HG02938 (cell line): ENCODE results near the gene CPPED1.
A peak's percentile ranks its signal among the peaks of the same experiment; 100 is the strongest.
"Not testable (repeated sequence)": the region's sequence is repeated elsewhere in the genome, so short reads cannot be mapped to it uniquely, and the experiment has no call there.

Source experiments
- ATAC-seq: cut with Tn5 transposase; IDR thresholded peaks from one replicate; pipeline ENCODE4 v1.9.1; 2021; ENCODE audit warnings: mild to moderate bottlenecking, moderate library complexity; ENCODE audit not compliant: unreplicated experiment

The CPPED1 gene, protein sequence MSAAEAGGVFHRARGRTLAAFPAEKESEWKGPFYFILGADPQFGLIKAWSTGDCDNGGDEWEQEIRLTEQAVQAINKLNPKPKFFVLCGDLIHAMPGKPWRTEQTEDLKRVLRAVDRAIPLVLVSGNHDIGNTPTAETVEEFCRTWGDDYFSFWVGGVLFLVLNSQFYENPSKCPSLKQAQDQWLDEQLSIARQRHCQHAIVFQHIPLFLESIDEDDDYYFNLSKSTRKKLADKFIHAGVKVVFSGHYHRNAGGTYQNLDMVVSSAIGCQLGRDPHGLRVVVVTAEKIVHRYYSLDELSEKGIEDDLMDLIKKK

DNA sequence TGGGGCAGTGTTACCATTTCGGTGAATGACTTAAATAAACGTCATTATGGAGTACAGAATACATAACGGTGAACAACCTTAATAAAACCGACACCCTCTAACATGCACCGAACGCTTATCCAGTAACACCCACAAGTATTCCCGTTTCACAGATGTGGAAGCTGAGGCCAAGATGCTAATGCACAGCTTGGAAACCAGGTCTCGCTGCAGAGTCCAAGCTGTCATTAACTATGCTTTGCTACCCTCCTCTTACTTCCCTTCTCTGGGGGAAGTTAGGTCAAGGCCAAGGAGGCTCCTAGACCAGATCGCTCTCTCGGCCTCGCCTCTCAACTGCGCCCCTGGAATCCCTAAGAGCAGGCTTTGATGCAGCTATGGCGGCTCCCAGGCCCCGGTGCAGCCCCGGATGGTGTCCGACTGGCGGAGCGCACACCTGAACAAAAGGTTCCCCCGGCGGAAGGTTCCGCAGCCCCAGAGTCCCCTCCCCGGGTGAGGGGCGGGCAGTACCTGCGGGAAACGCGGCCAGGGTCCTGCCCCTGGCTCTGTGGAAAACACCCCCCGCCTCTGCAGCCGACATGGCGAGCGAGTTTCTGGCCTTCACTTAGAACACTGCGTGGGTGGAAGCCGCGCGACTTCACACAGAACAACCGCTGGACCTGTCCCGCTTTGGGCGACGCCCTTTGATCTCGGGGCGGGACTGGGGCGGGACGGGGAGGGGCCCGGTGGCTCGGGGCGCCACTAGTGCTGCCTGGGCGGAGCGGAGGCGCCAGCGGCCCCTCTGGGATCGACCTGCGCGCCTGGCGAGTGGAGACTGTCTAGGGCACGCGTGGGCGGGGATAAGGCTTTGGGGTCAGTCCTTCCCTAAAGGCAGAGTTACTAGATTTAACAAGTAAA, at the start of gene CPPED1:
CPPED1 (minus strand) TSS at position 685 of the 891 bp plus-strand sequence; CDS start at position 574, 111 bp downstream.
- peak; percentile 84 for ATAC-seq

DNA sequence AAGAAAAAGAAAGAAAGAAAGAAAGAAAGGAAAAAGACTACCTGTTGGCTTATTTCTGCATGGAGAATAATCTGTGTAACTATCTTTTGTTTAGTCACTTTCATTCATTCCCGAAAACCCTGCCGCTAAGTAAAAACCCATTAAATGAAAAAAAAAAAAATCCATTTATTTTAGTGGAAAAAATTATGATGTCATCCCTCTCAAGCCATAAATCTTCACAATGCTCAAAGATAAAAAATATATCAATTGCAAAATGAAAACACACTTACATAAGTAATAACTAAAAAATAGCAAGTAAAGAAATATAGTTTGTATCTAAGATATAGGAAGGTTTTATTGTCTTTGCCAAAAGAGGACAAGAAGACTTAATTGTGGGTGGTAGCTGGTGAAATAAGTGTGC, 46.5 kb upstream of the CPPED1 start:
- ATAC-seq = no peak

DNA sequence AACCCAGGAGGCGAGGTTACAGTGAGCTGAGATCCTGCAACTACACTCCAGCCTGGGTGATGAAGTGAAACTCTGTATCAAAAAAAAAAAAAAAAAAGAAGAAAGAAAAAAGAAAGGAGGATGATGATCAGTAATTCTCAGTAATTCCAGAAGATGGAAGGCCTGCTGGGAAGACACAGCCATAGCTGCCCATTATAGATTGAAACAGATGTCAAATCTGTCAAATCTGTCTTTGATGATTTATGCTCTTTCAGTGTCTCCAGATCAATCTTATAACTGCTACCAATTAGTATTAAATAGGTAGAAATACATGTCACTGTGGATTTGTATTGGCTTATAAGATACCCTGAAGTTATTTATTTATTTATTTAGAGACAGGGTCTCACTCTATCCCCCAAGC, 42.9 kb upstream of the CPPED1 start:
- ATAC-seq = no peak

DNA sequence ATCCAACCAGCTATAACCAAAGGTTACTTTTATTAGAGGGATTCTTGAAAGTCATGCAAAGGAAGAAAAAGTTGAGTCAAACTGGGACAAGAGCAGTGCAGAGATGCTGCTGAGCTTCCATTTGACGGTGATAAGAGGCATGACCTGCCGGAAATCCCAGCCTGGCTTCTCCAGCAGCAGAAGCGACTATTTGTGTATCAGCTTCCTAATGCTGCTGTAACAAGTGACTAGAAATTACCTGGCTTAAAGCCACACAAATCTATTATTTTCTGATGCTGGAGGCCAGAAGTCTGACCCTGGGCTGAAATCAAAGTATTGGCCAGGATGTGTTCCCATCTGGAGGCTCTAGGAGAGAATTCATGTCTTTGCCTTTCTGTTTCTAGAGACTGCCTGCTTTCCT, 41.6 kb upstream of the CPPED1 start:
- no peak for ATAC-seq

DNA sequence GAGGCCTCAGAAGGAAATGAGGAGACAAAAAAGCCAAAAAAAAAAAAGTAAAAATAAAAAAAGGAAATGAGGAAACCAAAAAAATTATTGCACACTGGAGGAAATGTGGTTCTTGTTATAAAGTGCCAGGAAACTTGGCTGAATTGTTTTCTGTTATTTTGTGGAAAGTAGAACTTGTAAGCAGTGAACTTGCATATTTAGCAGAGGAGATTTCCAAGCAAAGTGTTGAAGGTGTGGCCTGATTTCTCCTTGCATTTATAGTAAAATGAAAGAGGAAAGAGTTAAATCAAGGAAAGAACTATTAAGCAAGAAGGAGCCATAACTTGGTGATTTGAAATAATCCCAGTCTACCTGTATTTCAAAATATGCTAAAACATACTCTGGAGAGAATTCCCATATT, 34.1 kb upstream of the CPPED1 start:
- ATAC-seq = no peak

DNA sequence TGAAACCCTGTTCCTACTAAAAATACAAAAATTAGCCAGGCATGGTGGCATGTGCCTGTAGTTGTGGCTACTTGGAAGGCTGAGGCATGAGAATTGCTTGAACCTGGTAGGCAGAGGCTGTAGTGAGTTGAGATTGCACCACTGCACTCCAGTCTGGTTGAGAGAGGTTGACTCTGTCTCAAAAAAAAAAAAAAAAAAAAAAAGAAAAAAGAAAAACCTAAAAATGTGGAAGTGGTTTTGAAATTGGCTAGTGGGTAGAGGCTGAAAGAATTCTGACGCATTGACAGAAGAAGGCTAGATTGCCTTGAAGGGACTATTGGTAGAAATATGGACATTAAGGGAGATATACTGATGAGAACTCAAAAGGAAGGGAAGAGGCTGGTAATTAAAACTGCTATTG, 33.6 kb upstream of the CPPED1 start:
- ATAC-seq = no peak

DNA sequence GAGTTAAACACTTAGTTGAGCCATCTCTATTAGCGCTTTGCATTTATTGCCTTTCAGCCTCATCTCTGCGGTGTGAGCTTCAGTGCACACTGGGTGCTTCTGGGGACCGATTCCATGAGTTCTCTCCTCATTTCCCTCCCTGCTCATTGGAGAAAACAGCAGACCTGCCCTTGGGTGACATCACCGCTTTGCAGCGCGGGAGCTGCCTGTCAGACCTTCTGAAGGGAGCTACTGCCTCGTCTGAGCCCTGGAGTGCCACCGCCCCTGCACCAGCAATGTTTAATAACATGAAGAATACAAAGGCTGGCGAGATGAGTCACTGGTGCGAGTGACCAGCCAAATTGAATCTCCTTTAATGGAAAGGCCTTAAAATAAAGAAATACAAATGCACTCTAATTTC, 30.2 kb upstream of the CPPED1 start:
- no peak for ATAC-seq

DNA sequence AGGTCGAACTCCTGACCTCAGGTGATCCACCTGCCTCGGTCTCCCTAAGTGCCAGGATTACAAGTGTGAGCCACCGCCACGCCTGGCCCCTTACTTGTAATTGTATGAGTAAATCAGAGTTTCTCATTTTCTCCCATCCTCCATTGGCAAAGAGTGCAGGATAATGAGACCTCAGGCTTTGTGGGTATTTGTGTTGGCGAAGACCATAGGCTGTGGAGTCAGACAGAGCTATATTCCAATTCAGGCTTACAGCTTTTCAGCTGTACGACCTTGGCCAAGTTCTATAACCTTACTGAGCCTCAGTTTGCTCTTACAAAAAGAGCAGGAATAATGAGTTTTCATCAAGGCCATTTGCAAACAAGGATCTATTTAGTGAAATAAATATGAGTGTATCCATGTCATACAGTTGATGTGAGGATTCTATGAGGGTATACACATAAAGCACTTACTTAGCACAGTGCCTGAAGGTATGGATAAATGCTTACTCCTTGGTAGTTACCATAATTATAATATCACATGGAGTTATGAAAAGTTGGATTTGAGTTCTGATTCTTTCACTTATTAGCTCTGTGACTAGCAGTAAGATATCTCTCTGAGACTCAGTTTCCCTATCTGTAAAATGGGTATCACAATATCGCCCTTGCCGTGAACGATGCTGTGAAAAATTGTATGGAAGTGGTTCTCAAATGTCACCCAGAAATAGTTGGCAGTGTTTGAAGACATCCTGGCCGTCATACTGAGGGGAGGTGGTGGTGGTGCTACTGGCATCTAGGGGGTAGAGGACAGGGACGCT, 25.6 kb upstream of the CPPED1 start:
- ATAC-seq = no peak

DNA sequence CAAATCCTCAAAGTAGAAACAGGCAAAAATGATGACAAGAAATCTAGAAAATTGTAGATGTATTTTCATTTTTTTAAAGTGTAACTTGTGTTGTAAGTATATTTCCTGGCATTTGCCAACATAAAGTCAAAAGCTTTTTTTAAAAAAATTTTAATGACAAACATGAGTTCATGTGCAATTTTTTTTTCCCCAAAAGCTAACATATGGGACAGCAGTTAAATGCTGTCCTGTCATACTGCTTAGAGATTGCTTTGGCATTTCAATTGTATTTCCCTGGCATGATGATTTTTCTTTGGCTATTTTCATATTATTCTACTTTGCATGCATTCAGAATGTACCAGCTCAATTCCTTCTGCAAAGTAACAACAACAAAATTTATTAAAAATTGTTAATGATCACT, 24.5 kb upstream of the CPPED1 start:
- no peak for ATAC-seq

DNA sequence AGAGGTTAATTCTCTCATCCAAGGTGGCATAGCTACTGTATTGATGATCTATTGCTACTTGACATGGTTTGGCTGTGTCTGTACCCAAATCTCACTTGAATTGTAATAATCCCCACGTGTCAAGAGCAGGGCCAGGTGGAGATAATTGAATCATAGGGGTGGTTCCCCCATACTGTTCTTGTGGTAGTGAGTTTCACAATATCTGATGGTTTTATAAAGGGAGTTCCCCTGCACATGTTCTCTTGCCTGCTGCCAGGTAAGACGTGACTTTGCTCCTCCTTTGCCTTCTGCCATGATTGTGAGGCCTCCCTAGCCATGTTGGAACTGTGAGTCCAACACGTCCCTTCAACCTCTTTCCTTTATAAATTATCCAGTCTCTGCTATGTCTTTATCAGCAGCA, 22.9 kb upstream of the CPPED1 start:
- ATAC-seq = no peak

DNA sequence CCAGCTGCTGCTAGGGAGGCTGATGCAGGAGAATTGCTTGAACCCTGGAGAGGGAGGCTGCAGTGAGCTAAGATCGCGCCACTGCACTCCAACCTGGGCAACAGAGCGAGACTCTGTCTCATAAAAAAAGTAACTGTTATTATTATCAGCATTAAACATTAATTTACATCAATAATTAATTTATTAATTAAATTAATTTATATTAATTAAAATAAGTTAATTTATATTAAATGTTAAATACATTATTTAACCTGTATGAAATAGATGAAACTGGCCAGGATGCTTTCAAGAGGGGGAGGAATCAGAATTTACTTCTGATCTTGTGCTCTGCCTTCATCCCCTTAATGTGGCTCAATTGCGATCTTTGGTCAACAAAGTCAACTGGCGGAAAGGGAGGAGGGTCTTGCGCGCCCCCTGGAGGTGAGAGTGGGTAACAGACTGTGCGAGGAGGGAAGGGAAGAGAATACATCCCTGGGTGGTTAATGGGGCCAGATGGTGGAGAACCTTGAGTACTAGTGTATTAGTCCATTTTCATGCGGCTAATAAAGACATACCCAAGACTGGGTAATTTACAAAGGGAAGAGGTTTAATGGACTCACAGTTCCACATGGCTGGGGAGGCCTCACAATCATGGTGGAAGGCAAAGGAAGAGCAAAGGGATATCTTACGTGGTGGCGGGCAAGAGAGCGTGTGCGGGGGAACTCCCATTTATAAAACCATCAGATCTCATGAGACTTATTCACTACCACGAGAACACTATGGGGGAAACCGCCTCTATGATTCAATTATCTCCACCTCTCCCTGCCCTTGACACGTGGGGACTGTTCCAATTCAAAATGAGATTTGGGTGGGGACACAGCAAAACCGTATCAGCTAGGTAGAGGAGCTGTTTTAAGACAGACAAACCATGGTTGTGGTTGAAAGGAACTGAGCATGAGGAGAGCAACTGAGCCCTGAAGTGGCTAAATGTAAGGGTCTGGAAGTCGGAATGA, 15.7 kb upstream of the CPPED1 start:
- ATAC-seq = no peak

DNA sequence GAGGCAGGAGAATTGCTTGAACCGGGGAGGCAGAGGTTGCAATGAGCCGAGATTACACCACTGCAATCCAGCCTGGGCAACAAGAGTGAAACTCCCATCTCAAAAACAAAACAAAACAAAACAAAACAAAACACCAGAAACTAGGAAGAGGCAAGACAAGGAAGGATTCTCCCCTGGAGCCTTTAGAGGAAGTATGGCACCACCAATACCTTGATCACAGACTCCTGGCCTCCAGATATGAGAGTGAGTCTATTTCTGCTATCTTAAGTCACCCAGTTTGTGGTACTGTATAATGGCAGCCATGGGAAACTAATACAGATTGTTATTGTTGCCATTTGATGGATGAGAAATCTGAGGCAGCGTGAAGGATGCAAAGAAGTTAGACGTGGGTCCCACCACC, 14.6 kb upstream of the CPPED1 start:
- no peak for ATAC-seq

DNA sequence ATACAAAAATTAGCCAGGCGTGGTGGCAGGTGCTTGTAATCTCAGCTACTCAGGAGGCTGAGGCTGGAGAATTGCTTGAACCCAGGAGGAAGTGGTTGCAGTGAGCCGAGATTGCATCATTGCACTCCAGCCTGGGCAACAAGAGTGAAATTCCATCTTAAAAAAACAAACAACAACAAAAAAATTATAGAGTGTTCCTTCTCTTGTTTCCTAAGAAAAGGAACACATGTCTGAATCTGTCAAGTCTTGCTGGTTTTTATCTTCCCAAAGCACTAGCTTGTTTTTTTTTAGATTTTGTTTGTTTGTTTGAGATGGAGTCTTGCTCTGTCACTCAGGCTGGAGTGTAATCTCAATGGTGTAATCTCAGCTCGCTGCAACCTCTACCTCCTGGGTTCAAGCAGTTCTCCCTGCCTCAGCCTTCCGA, 13.1 kb upstream of the CPPED1 start:
- ATAC-seq = not testable (repeated sequence)

DNA sequence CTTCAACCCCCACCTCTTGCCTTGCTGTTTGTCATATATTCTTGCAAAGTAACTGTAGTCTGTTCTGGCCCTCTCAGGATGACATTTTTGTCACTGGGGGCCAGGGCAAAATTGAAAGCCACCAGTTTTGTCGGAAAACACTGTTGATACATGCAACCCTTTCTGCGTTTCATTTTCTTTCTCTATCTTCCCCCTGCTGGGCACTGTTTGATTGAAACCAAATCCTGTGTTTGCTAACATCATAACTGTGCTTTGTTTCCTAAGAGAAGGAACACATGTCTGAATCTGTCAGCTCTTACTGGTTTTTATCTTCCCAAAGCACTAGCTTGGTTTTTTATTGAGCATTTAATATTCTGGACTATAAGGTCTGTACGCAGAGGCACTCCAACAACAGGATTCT, 11.7 kb upstream of the CPPED1 start:
- no peak for ATAC-seq

DNA sequence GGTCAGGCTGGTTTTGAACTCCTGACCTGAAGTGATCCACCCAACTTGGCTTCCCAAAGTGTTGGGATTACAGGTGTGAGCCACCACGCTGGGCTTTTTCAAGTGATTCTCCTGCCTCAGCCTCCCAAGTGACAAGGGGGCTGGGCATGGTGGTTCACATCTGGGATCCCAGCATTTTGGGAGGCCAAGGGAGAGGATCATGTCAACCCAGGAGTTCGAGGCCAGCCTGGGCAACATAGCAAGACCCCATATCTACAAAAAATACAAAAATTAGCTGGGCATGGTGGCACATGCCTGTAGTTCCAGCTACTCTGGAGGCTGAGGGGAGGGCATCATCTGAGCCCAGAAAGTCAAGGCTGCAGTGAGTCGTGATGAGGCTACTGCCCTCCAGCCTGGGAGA, 10.0 kb upstream of the CPPED1 start:
- not testable (repeated sequence) for ATAC-seq

DNA sequence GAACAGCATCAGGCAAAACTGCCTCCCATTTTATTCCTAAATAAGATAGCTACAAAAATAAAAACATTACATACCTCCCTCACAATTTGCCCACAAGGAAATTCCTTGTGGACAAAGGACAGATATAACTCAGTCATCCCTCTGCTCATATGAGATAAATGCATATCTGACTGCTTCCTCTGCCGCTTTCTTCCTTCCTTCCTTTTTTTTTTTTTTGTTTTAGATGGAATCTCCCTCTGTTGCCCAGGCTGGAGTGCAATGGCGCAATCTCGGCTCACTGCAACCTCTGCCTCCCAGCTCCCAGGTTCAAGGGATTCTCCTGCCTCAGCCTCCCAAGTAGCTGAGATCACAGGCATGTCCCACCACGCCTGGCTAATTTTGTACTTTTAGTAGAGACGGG, 9.6 kb upstream of the CPPED1 start:
- ATAC-seq = not testable (repeated sequence)

DNA sequence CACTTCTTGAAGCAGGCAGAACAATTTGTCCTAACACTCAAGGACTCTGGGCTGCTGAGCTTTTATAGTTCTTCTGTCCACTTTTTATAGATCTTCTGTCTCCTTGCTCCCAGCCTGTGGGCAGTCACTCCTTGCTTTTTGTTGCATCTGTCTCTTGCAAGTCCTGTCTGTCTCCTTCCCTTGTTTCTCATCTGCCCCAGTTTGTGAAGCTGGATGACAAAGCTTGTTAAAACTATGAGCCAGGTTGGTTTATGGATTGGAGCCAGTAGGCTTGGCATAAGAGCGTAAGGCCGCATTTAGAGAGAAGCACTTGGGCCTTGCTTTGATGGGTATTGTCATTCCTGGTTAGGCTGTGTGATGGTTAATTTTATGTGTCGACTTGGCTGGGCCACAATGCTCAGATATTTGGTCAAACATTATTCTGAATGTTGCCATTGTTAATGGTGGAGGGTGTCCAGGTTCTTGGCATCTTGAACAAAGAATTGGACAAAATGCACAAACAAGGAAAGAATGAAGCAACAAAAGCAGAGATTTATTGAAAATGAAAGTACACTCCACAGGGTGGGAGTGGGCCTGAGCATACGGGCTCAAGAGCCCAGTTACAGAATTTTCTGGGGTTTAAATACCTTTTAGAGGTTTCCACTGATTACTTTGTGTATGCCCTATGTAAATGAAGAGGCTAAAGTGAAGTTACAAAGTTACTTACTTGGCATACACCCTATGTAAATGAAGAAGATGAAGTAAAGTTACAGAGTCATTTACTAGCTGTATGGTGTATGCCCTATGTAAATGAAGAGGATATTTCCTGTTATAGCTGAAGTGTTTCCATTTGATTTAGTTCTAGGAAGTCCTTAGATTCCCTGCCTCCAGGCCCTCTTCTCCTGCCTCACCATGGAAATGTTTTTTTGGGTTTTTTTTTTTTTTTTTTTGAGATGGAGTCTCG, 8.0 kb upstream of the CPPED1 start:
- ATAC-seq = no peak

DNA sequence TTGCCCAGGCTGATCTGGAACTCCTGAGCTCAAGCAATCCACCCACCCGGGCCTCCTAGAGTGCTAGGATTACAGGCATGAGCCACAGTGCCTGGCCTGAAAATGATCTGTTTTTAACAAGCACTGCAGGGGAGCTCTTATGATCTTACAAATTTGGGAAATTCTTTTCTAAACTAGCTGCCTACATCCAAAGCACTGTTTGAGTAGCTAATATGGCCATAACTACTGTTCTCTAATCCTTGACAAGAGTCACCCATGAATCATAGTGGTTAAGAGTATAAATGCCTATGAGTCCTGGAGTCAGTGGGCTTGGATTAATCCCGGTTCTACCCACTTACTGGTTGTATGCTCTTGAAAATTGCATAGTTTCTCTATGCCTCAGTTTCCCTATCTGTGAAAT, 1.4 kb upstream of the CPPED1 start:
- ATAC-seq = no peak

DNA sequence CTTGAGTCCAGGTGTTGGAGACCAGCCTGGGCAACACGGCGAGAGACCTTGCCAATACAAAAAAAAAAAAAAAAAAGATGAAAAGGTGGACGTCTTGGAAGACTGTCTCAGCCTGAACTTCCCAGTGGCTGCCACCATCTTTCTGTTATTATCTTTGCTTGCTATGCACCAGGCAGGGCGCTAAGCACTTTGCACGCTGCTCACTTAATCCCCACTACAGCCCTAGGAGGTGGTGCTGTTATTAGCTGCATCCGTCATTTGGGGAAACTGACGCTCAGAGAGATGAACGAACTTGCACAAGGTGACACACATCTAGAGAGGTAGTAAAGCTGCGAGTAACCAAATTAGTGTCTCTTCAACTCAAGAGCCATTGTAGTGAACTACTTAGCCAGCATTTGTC, 708 bp upstream of the CPPED1 start:
- ATAC-seq = no peak
